B cell (primary cell): ENCODE data around the gene CGNL1. TPM values are rescaled to one million over a fixed set of nuclear protein-coding genes. Genes with fewer than 3 reads are reported as not detected.

Source experiments
- ATAC-seq: fragments of 200-7000 bp; cut with Tn5 transposase; one replicate; pipeline ENCODE4 v1.10.0; 2021; ENCODE audit warnings: low read depth, mild to moderate bottlenecking, moderate number of reproducible peaks, moderate library complexity
- CTCF ChIA-PET: fragments of 350-600 bp; sonication (Branson Sonifier 250); formaldehyde crosslinking; loops from one replicate; lab custom pipeline; 2021; ENCODE audit warnings: antibody characterized with exemption, inconsistent platforms; lab: Charles Lee
- POLR2A ChIA-PET: fragments of 350-600 bp; sonication (Branson Sonifier 250); formaldehyde crosslinking; loops from one replicate; lab custom pipeline; 2021; ENCODE audit warnings: antibody characterized with exemption; lab: Charles Lee
- DNase-seq: peaks from one replicate; pipeline ENCODE4 v3.0.0; 2013
- H2AFZ ChIP-seq: 2 replicates; pipeline ENCODE4 v1.6.1; 2012; ENCODE audit warnings: mild to moderate bottlenecking, low read depth, low read length; ENCODE audit not compliant: insufficient read depth, poor library complexity, severe bottlenecking
- H3K27ac ChIP-seq, 2 donors: 1 replicate in 1 of 2; 2 replicates in 1 of 2; pipeline ENCODE4 v1.5.1; 2012 to 2013; ENCODE audit warnings: low read length in 2 of 2, mild to moderate bottlenecking in 2 of 2, moderate library complexity in 1 of 2
- H3K27me3 ChIP-seq, 4 experiments: fragments of 200-600 bp in 1 of 4; sonication (generic) in 1 of 4; replicated peaks in 1 of 4; 1 replicate in 2 of 4; 2 replicates in 2 of 4; pipeline versions ENCODE4 v1.6.1 to v1.7.0; 2013 to 2016; ENCODE audit warnings: low read length in 3 of 4, mild to moderate bottlenecking in 2 of 4, mixed read lengths in 1 of 4, moderate library complexity in 1 of 4; ENCODE audit not compliant: insufficient read depth in 4 of 4, control insufficient read depth in 3 of 4; ENCODE audit errors: control extremely low read depth in 1 of 4
- H3K36me3 ChIP-seq, 2 experiments: replicated peaks in 1 of 2; 1 replicate in 1 of 2; 2 replicates in 1 of 2; pipeline versions ENCODE4 v1.6.1 to v1.7.1; 2013; ENCODE audit warnings: low read length in 1 of 2; ENCODE audit not compliant: insufficient read depth in 2 of 2, control insufficient read depth in 1 of 2; ENCODE audit errors: control extremely low read depth in 1 of 2, extremely low read depth in 1 of 2
- H3K4me1 ChIP-seq, 2 donors: fragments of 200-600 bp in 1 of 2; sonication (generic) in 1 of 2; 1 replicate in 1 of 2; 2 replicates in 1 of 2; pipeline versions ENCODE4 v1.5.1 to v1.6.1; 2013 to 2017; ENCODE audit warnings: low read length in 2 of 2; ENCODE audit not compliant: control insufficient read depth in 2 of 2, insufficient read depth in 2 of 2
- H3K4me2 ChIP-seq: replicated peaks from 2 replicates; pipeline ENCODE3; 2012; ENCODE audit warnings: mild to moderate bottlenecking, low read depth, low read length; ENCODE audit not compliant: poor library complexity, severe bottlenecking
- H3K4me3 ChIP-seq, 5 experiments: fragments of 200-600 bp in 1 of 5; sonication (generic) in 1 of 5; 1 replicate in 3 of 5; 2 replicates in 2 of 5; pipeline versions ENCODE4 v1.5.1 to v1.7.0; 2011 to 2016; ENCODE audit warnings: low read length in 4 of 5, mild to moderate bottlenecking in 4 of 5, low read depth in 2 of 5, control low read depth in 1 of 5, moderate library complexity in 1 of 5; ENCODE audit not compliant: insufficient read depth in 1 of 5; ENCODE audit errors: control extremely low read depth in 1 of 5, extremely low read depth in 1 of 5
- H3K79me2 ChIP-seq: fragments of 200-600 bp; sonication (generic); one replicate; pipeline ENCODE4 v1.6.0; 2016; ENCODE audit warnings: low read length; ENCODE audit not compliant: control insufficient read depth, insufficient read depth
- H3K9ac ChIP-seq: fragments of 200-600 bp; sonication (generic); 2 replicates; pipeline ENCODE4 v1.6.1; 2017; ENCODE audit warnings: mild to moderate bottlenecking, low read length, moderate library complexity
- H3K9me3 ChIP-seq, 3 donors: one replicate each; pipeline versions ENCODE4 v1.6.1 to v1.7.1; 2013; ENCODE audit warnings: low read length in 2 of 3; ENCODE audit not compliant: control insufficient read depth in 2 of 3, insufficient read depth in 1 of 3; ENCODE audit errors: control extremely low read depth in 1 of 3
- H4K20me1 ChIP-seq: 2 replicates; pipeline ENCODE4 v1.6.0; 2012; ENCODE audit warnings: mild to moderate bottlenecking, low read length; ENCODE audit not compliant: insufficient read depth, control insufficient read depth, poor library complexity, severe bottlenecking
- H3K27ac Mint-ChIP-seq: one replicate; pipeline ENCODE4 v1.8.0; 2021; ENCODE audit warnings: mixed read lengths
- H3K27me3 Mint-ChIP-seq: one replicate; pipeline ENCODE4 v1.8.0; 2021; ENCODE audit warnings: mixed read lengths
- H3K4me1 Mint-ChIP-seq: one replicate; pipeline ENCODE4 v1.8.0; 2021; ENCODE audit warnings: mixed read lengths
- H3K4me3 Mint-ChIP-seq: one replicate; pipeline ENCODE4 v1.8.0; 2021; ENCODE audit warnings: mixed read lengths
- H3K9me3 Mint-ChIP-seq: one replicate; pipeline ENCODE4 v1.8.0; 2022; ENCODE audit warnings: mixed read lengths; ENCODE audit not compliant: insufficient read depth
- CTCF ChIP-seq: fragments of 200-600 bp; IDR thresholded peaks from one replicate; pipeline ENCODE4 v1.8.0; 2022; ENCODE audit warnings: antibody characterized with exemption, mild to moderate bottlenecking
- EZH2 ChIP-seq: IDR thresholded peaks from 2 replicates; pipeline ENCODE4 v1.6.1; 2012; ENCODE audit warnings: borderline replicate concordance, low read depth, mild to moderate bottlenecking, moderate library complexity, low read length; ENCODE audit not compliant: insufficient read depth, poor library complexity, severe bottlenecking
- WGBS: methylation state at CpG from one replicate; pipeline ENCODE4 v1.1.5; 2013; ENCODE audit warnings: missing lambda C conversion rate; ENCODE audit not compliant: insufficient coverage; 5-methylcytosine and 5-hydroxymethylcytosine counted together
- intact Hi-C: fragments of 100-400 bp; cut with micrococcal nuclease; formaldehyde crosslinking; loops from one replicate; pipeline ENCODE4 v1.10.0; 2022
- polyA plus RNA-seq: library from polyadenylated mRNA; depleted of rRNA; stranded (reverse); fragments of >200 nt; gene quantifications from 2 replicates; pipeline ENCODE4 v1.2.3, GENCODE V29; 2012
- total RNA-seq, 2 donors: library from RNA; stranded (reverse); fragments of 120-200 nt in 1 of 2; gene quantifications; 1 replicate in 1 of 2; 2 replicates in 1 of 2; pipeline versions ENCODE4 v1.2.3 to v1.2.4, GENCODE V29; 2013 to 2022

Gene CGNL1
- total and polyA plus RNA-seq, 2 donors (not counting 1 experiment from before 2014, with no cell fraction given): 0.03 to 0.12 TPM

- Histone ChIP-seq H3K4me1 (peaks cover 29 to 31% of the 10 kb centered on the region in 2 donors), H3K27me3 (no peaks in the 10 kb centered on the region), H3K36me3 (no peaks in the 10 kb centered on the region), H3K79me2 (no peaks in the 10 kb centered on the region), H3K9ac (peak overlapping the region; percentile 40), H3K9me3 (no peaks in the 10 kb centered on the region), H4K20me1 (no peaks in the 10 kb centered on the region), H3K4me3 (peak overlapping the region in 4 of 5 experiments; percentile 6 to 37 (median 32)), H2AFZ (peak overlapping the region; percentile 46), H3K4me2 (peak overlapping the region; percentile 62), H3K27ac (no peak overlapping the region)
- peak overlapping the region; percentile 76 for H3K4me3 Mint-ChIP-seq
- ATAC-seq (peak; percentile 85), DNase-seq (peak; percentile 83)
- H3K27ac Mint-ChIP-seq: peak overlapping the region; percentile 62
- TF ChIP-seq EZH2: no peak
- TF ChIP-seq CTCF: peak; percentile 94
- POLR2A ChIA-PET: interaction anchor here (0.5 kb wide), 1 partner anchor 297 kb away, joined by 3 read pairs; no protein-coding TSS in a partner anchor
- H3K4me1 Mint-ChIP-seq: peaks cover 35% of the 10 kb centered on the region
- CTCF ChIA-PET: interaction anchor here (0.7 to 4.7 kb wide), 26 partner anchors 9 to 630 kb away, joined by 3 to 68 read pairs (median 4); partner anchors contain the start of genes MYZAP and POLR2M
- no peaks in the 10 kb centered on the region for H3K9me3 Mint-ChIP-seq
- 11% methylated on average over 4 of the region's 9 CpGs for WGBS
- H3K27me3 Mint-ChIP-seq: peaks cover 1% of the 10 kb centered on the region
- intact Hi-C loops: loop anchor here (1.0 to 5.0 kb wide), 6 partner anchors 30 to 300 kb away; partner anchors contain the start of genes MYZAP and POLR2M
Observed at GRCh38 chr15:57561041-57561711, 184.9 kb downstream of the CGNL1 start.
